Progenitor cell of endocrine pancreas (in vitro differentiated cells): Measurements from ENCODE around the gene MFRP. TPM values are rescaled to one million over a fixed set of nuclear protein-coding genes. Genes with fewer than 3 reads are reported as not detected.

ENCODE experiments used
- DNase-seq: peaks from one replicate; pipeline ENCODE4 v3.0.0; 2021; ENCODE audit warnings: low spot score; ENCODE audit not compliant: unreplicated experiment
- H3K27ac Mint-ChIP-seq: 2 replicates; pipeline ENCODE4 v1.8.0; 2021; ENCODE audit warnings: mild to moderate bottlenecking, moderate library complexity, mixed read lengths
- H3K27me3 Mint-ChIP-seq: 2 replicates; pipeline ENCODE4 v1.8.0; 2021; ENCODE audit warnings: mixed read lengths
- H3K36me3 Mint-ChIP-seq: 2 replicates; pipeline ENCODE4 v1.8.0; 2022; ENCODE audit warnings: mixed read lengths; ENCODE audit not compliant: insufficient read depth
- H3K4me1 Mint-ChIP-seq: 2 replicates; pipeline ENCODE4 v1.8.0; 2021; ENCODE audit warnings: low read depth, mixed read lengths
- H3K4me3 Mint-ChIP-seq: 2 replicates; pipeline ENCODE4 v1.8.0; 2021; ENCODE audit warnings: low read depth, mild to moderate bottlenecking, moderate library complexity, mixed read lengths
- H3K9me3 Mint-ChIP-seq: 2 replicates; pipeline ENCODE4 v1.8.0; 2021; ENCODE audit warnings: low read depth, mixed read lengths
- CTCF ChIP-seq: fragments of 200-600 bp; sonication (generic); IDR thresholded peaks from one replicate; pipeline ENCODE4 v1.5.0; 2021; ENCODE audit warnings: antibody characterized with exemption, mild to moderate bottlenecking; ENCODE audit not compliant: unreplicated experiment
- total RNA-seq: library from RNA; stranded (reverse); gene quantifications from 2 replicates; pipeline ENCODE4 v1.2.1, GENCODE V29; 2021

MFRP gene
- total RNA-seq, 1 donor from 2014 or later, result not detected

- Mint-ChIP-seq H3K27me3 (peaks cover 51% of the 10 kb centered on the region), H3K27ac (no peak overlapping the region), H3K36me3 (no peaks in the 10 kb centered on the region), H3K4me3 (no peak overlapping the region), H3K4me1 (peaks cover 20% of the 10 kb centered on the region), H3K9me3 (no peaks in the 10 kb centered on the region)
- no peak for TF ChIP-seq CTCF
- no peak for DNase-seq
These were observed 27.3 kb downstream of the MFRP start for GRCh38 chr11:119319136-119319699.

GRCh38 chr11:119318240-119319135 is 28.0 kb downstream of the MFRP start:
- Mint-ChIP-seq H3K27ac (no peak overlapping the region), H3K27me3 (peaks cover 50% of the 10 kb centered on the region), H3K4me3 (no peak overlapping the region), H3K36me3 (peaks cover 1% of the 10 kb centered on the region), H3K9me3 (no peaks in the 10 kb centered on the region), H3K4me1 (peaks cover 20% of the 10 kb centered on the region)
- no peak for DNase-seq
- no peak for TF ChIP-seq CTCF

GRCh38 chr11:119317592-119318239 is 28.8 kb downstream of the MFRP start:
- Mint-ChIP-seq H3K36me3 (peaks cover 1% of the 10 kb centered on the region), H3K4me3 (peak overlapping the region; percentile 29), H3K27ac (no peak overlapping the region), H3K9me3 (no peaks in the 10 kb centered on the region), H3K27me3 (peaks cover 49% of the 10 kb centered on the region), H3K4me1 (peaks cover 20% of the 10 kb centered on the region)
- DNase-seq, result no peak
- TF ChIP-seq CTCF, result no peak

GRCh38 chr11:119316729-119317591 is 29.5 kb downstream of the MFRP start, which contains the start of gene MCAM:
MCAM (minus strand) TSS chr11:119317130; CDS start chr11:119317101, 29 bp downstream.
- no peak within 1 kb of the TSS for H3K27ac Mint-ChIP-seq
- DNase-seq, result no peak
- peaks cover 20% of the 10 kb centered on the region for H3K4me1 Mint-ChIP-seq
- peaks cover 46% of the 10 kb centered on the region for H3K27me3 Mint-ChIP-seq
- peak within 1 kb of the TSS; percentile 61 for H3K4me3 Mint-ChIP-seq
- H3K36me3 Mint-ChIP-seq, result peaks cover 1% of the 10 kb centered on the region
- no peaks in the 10 kb centered on the region for H3K9me3 Mint-ChIP-seq
- no peak for TF ChIP-seq CTCF
